Fibroblast of pulmonary artery (primary cell): Measurements from ENCODE around the gene ARHGEF11.

Source experiments
- DNase-seq: peaks from one replicate; pipeline ENCODE4 v3.0.0-alpha.2; 2010; ENCODE audit warnings: low read depth
- H3K4me3 ChIP-seq: replicated peaks from 2 replicates; pipeline ENCODE4 v1.5.1; 2011; ENCODE audit warnings: low read depth, mild to moderate bottlenecking, control low read depth, low read length, moderate library complexity
- TF ChIP-seq, protein P1 (sequence below): IDR thresholded peaks from 2 replicates; pipeline ENCODE4 v1.5.1; 2011; ENCODE audit warnings: mild to moderate bottlenecking, control low read depth, low read length, inconsistent platforms; ENCODE audit errors: missing control alignments

Gene ARHGEF11

DNA sequence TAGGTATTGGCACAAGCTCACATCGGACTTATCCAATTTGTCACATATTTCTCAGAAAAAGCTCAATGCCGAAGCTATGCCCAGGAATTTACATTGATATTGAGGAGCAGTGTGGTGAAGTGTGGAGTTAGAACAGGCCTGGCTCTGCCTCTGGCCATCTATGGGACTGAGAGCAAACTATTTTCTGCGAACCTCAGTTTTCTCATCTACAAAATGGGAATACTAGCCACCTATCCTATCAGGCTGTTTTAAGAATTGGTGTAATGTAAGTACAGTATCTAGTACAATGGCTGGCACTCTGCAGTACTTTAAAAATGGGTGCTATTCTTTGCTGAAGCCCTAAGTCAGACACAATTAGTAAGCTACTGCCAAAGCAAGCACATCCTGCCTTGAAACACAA lies 47.2 kb downstream of the ARHGEF11 start:
- no peak for DNase-seq
- no peak overlapping the region for H3K4me3 ChIP-seq
- TF ChIP-seq, protein P1, sequence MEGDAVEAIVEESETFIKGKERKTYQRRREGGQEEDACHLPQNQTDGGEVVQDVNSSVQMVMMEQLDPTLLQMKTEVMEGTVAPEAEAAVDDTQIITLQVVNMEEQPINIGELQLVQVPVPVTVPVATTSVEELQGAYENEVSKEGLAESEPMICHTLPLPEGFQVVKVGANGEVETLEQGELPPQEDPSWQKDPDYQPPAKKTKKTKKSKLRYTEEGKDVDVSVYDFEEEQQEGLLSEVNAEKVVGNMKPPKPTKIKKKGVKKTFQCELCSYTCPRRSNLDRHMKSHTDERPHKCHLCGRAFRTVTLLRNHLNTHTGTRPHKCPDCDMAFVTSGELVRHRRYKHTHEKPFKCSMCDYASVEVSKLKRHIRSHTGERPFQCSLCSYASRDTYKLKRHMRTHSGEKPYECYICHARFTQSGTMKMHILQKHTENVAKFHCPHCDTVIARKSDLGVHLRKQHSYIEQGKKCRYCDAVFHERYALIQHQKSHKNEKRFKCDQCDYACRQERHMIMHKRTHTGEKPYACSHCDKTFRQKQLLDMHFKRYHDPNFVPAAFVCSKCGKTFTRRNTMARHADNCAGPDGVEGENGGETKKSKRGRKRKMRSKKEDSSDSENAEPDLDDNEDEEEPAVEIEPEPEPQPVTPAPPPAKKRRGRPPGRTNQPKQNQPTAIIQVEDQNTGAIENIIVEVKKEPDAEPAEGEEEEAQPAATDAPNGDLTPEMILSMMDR = no peak

DNA sequence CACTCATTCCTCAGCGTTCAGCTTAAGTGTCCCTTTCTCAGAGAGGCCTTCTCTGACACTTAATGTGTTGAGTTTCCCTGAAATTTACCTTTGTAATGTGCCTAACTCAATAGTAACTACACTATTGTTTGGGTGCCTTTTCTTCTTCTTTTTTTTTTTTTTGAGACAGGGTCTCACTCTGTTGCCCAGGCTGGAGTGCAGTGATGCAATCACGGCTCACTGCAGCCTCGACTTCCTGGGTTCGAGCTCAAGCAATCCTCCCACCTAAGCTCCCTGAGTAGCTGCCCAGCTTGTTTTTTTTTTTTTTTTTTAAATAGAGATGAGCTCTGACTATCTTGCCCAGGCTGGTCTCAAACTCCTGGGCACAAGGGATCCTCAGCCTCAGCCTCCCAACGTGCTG lies 50.1 kb downstream of the ARHGEF11 start:
- DNase-seq = no peak
- no peak overlapping the region for H3K4me3 ChIP-seq
- TF ChIP-seq, protein P1 = no peak

DNA sequence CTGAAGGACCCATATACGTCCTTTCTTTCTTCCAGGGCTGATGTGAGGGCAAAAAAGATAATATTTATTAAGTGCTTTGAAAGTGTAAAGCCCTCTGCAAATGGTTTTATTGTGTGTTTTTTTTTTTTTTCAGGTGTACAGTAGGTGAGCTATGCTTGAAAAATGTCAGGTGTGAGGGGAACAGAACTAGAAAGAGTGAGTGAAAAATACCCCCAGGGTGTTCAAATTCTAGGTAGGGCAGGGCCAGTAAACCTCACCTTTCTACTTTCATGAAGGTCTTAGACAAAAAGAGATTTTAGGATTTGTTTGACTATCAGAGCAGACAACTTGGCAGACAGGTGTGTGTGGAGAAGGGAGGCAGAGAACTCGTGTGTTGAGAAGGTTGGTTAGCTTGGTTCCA lies 51.3 kb downstream of the ARHGEF11 start:
- H3K4me3 ChIP-seq = no peak overlapping the region
- TF ChIP-seq, protein P1 = no peak
- no peak for DNase-seq

DNA sequence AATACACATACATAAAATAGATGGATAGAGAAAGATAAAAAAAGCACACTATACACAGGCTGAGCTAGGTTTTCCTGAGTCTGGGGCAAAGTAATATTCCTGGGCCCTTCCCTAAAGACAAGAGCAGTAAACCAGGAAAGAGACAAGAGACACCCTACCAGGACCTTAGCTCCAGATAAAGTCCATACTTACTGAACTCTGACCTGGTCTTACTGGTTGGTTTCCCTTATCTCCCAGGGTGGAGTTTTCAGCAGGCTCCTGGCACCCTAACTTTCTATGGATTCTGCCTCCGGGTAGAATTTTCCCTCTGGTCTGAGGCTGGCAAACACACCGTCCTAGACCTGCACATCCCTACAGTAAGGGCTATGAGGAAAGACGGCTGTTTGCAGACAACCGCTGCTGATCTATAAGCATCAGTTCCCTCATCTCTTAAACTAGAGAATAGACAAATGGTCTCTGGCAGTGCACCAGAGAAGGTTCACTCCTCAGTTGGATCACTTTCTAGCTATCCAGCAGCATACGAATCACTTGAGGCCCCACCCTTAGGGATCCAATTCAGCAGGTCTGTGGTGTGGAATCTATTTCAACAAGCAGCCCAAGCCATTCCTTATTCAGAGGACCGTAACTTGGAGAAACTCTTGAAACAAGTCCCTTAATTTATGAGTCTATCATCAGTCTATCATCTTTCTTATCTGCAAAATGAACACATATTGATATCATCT lies 52.0 kb downstream of the ARHGEF11 start:
- TF ChIP-seq, protein P1 = no peak
- no peak for DNase-seq
- H3K4me3 ChIP-seq = no peak overlapping the region

DNA sequence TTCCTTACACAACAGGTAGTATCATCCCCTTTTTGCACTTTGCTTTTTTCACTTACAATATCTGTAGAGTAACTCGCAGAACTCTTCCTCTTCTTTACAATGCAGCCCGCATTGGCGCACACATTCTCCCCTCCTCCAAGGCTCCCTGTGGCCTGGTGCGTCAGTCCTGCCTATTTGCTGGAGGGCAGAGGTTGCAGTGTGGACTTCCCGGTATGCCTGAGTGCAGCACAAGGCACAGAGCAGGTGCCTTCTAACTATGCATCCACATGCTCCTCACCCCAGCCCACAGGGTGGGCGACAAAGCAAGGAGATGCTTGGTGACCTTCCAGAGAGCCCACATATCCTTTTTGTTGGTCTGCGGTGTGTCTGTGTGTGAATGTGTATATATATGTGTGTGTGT lies 53.3 kb downstream of the ARHGEF11 start:
- TF ChIP-seq, protein P1 = no peak
- no peak overlapping the region for H3K4me3 ChIP-seq
- no peak for DNase-seq

DNA sequence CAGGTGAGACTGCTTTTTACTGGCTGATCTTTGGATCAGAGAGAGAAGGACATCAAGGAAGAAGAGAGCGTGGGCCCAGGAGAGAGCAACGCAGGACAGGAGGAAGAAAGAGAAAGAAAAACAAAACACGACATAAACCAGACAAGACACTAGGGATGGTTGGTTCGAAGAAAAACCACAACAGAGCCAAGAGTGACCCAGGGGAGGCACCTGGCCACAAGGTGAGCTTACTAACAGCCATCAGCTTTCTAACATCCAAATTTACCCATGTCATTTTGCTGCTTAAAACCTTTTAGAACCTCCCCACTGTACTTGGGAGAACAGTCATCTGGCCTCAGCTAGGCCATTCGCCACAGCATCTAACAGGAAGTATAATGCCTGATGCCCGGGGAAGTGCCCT lies 57.8 kb downstream of the ARHGEF11 start:
- TF ChIP-seq, protein P1 = no peak
- no peak overlapping the region for H3K4me3 ChIP-seq
- no peak for DNase-seq

DNA sequence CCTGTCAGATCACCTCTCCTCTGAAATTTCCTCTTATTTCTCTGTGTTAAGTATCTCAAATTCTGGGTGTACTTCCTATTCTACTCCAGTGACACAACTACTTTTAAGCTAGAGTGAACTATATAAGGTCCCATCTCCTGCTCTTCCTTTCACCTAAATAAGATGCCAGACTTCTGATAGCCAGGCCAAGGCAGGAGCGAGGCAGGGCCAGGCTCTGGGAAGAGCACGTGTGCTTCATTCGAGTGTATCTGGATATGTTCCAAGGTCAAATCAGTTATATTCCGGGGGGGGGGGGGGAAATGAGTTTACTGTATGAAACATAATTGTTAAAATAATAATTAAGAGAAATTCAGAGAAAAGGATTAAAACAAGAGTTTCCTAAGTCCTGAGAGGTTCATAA lies 65.0 kb downstream of the ARHGEF11 start:
- no peak for DNase-seq
- no peak overlapping the region for H3K4me3 ChIP-seq
- TF ChIP-seq, protein P1 = no peak
